Left ventricle myocardium inferior (tissue), 1 donor: Measurements from ENCODE around the gene SYTL2. TPM values are rescaled to one million over a fixed set of nuclear protein-coding genes. Genes with fewer than 3 reads are reported as not detected.

Source experiments
- DNase-seq: peaks from one replicate; pipeline ENCODE4 v3.0.0-alpha.2; 2020
- H3K27ac ChIP-seq: fragments of 200-600 bp; replicated peaks from 2 replicates; pipeline ENCODE4 v1.8.0; 2021
- H3K27me3 ChIP-seq: fragments of 200-600 bp; 2 replicates; pipeline ENCODE4 v1.8.0; 2021; ENCODE audit warnings: low read depth
- H3K36me3 ChIP-seq: fragments of 200-600 bp; 2 replicates; pipeline ENCODE4 v1.8.0; 2021
- H3K4me1 ChIP-seq: fragments of 200-600 bp; 2 replicates; pipeline ENCODE4 v1.8.0; 2021
- H3K4me3 ChIP-seq: fragments of 200-600 bp; 2 replicates; pipeline ENCODE4 v1.8.0; 2021; ENCODE audit warnings: mild to moderate bottlenecking, moderate library complexity
- H3K9me3 ChIP-seq: fragments of 200-600 bp; replicated peaks from 2 replicates; pipeline ENCODE4 v1.8.0; 2021
- CTCF ChIP-seq: fragments of 200-600 bp; IDR thresholded peaks from 2 replicates; pipeline ENCODE4 v1.8.0; 2021; ENCODE audit warnings: antibody characterized with exemption, mild to moderate bottlenecking, borderline replicate concordance
- intact Hi-C: fragments of 100-400 bp; cut with micrococcal nuclease; formaldehyde crosslinking; loops from one replicate; pipeline ENCODE4 v1.11.0; 2022
- total RNA-seq: library from RNA; stranded (reverse); fragmentation: NEBNext Ultra II Directional; extraction: Animal tissue kit (Norgen Biotek cat#: 25700); gene quantifications from one replicate; pipeline ENCODE4 v1.2.1, GENCODE V29; 2021
- donor health status: DM: no; HTN: yes; CAD: no; lungs with severe emphysema.

Gene SYTL2
- total RNA-seq, 1 donor from 2014 or later: 3.8 TPM

GRCh38 chr11:85811624-85812023, 683 bp upstream of the SYTL2 start:
- no peak for DNase-seq
- Histone ChIP-seq H3K27me3 (no peaks in the 10 kb centered on the region), H3K4me3 (peak overlapping the region; percentile 80), H3K4me1 (peaks cover 17% of the 10 kb centered on the region), H3K36me3 (no peaks in the 10 kb centered on the region), H3K27ac (no peak overlapping the region), H3K9me3 (no peaks in the 10 kb centered on the region)
- TF ChIP-seq CTCF: no peak
- intact Hi-C loops: loop anchor here (10.0 kb wide), 1 partner anchor 117 kb away; no protein-coding TSS in a partner anchor

GRCh38 chr11:85810521-85810870, 445 bp downstream of the SYTL2 start:
- peaks cover 17% of the 10 kb centered on the region for H3K4me1 ChIP-seq
- DNase-seq: no peak
- H3K27me3 ChIP-seq: no peaks in the 10 kb centered on the region
- peak overlapping the region; percentile 28 for H3K27ac ChIP-seq
- TF ChIP-seq CTCF: no peak
- intact Hi-C loops: loop anchor here (10.0 kb wide), 1 partner anchor 116 kb away; no protein-coding TSS in a partner anchor
- no peaks in the 10 kb centered on the region for H3K36me3 ChIP-seq
- no peaks in the 10 kb centered on the region for H3K9me3 ChIP-seq
- H3K4me3 ChIP-seq: peak overlapping the region; percentile 80

GRCh38 chr11:85809863-85810262, 1.1 kb downstream of the SYTL2 start:
- Histone ChIP-seq H3K36me3 (no peaks in the 10 kb centered on the region), H3K9me3 (no peaks in the 10 kb centered on the region), H3K27ac (no peak overlapping the region), H3K27me3 (no peaks in the 10 kb centered on the region), H3K4me3 (peak overlapping the region; percentile 80), H3K4me1 (peaks cover 17% of the 10 kb centered on the region)
- TF ChIP-seq CTCF: no peak
- intact Hi-C loops: loop anchor here (10.0 kb wide), 1 partner anchor 115 kb away; no protein-coding TSS in a partner anchor
- no peak for DNase-seq

GRCh38 chr11:85809191-85809590, 1.8 kb downstream of the SYTL2 start:
- peak overlapping the region; percentile 80 for H3K4me3 ChIP-seq
- intact Hi-C loops: no loop called here
- DNase-seq: no peak

GRCh38 chr11:85806876-85807275, 4.1 kb downstream of the SYTL2 start:
- no peak overlapping the region for H3K27ac ChIP-seq
- H3K4me3 ChIP-seq: no peak overlapping the region
- no peaks in the 10 kb centered on the region for H3K36me3 ChIP-seq
- intact Hi-C loops: no loop called here
- no peak for TF ChIP-seq CTCF
- H3K9me3 ChIP-seq: no peaks in the 10 kb centered on the region
- DNase-seq: no peak
- H3K4me1 ChIP-seq: peaks cover 17% of the 10 kb centered on the region
- no peaks in the 10 kb centered on the region for H3K27me3 ChIP-seq

More at GRCh38 chr11:85809191-85809590, 1.8 kb downstream of the SYTL2 start:
- peaks cover 17% of the 10 kb centered on the region for H3K4me1 ChIP-seq
- no peak overlapping the region for H3K27ac ChIP-seq
- H3K27me3 ChIP-seq: no peaks in the 10 kb centered on the region
- no peaks in the 10 kb centered on the region for H3K36me3 ChIP-seq
- TF ChIP-seq CTCF: no peak
- H3K9me3 ChIP-seq: no peaks in the 10 kb centered on the region
